Spinal cord (tissue), 10 donors: ENCODE data around the gene RASL12. TPM values are rescaled to one million over a fixed set of nuclear protein-coding genes. Genes with fewer than 3 reads are reported as not detected.
"Not testable (repeated sequence)": the region's sequence is repeated elsewhere in the genome, so short reads cannot be mapped to it uniquely, and the experiment has no call there.

Experiments used
- DNase-seq, 6 donors: peaks; one replicate each; pipeline versions ENCODE4 v3.0.0 to v3.0.0-alpha.2; 2013 to 2015; ENCODE audit warnings: low spot score in 6 of 6, low read depth in 4 of 6
- H3K27ac ChIP-seq: one replicate; pipeline ENCODE4 v1.5.1; 2013; ENCODE audit warnings: low read depth, low read length, control low read depth
- H3K27me3 ChIP-seq: one replicate; pipeline ENCODE4 v1.6.1; 2013; ENCODE audit warnings: low read length; ENCODE audit not compliant: control insufficient read depth, insufficient read depth
- H3K36me3 ChIP-seq: one replicate; pipeline ENCODE4 v1.6.1; 2013; ENCODE audit warnings: low read length; ENCODE audit not compliant: control insufficient read depth, insufficient read depth
- H3K4me1 ChIP-seq: one replicate; pipeline ENCODE4 v1.6.1; 2013; ENCODE audit warnings: low read length; ENCODE audit not compliant: control insufficient read depth, insufficient read depth
- H3K4me3 ChIP-seq: one replicate; pipeline ENCODE4 v1.5.1; 2013; ENCODE audit warnings: low read depth, low read length, control low read depth
- H3K9me3 ChIP-seq: one replicate; pipeline ENCODE4 v1.6.1; 2013; ENCODE audit warnings: low read length; ENCODE audit not compliant: control insufficient read depth, insufficient read depth
- WGBS: methylation state at CpG from one replicate; pipeline ENCODE4 v1.1.5; 2013; ENCODE audit warnings: missing lambda C conversion rate; ENCODE audit not compliant: insufficient coverage; 5-methylcytosine and 5-hydroxymethylcytosine counted together
- polyA plus RNA-seq, 2 donors: library from polyadenylated mRNA; unstranded; fragments of 120-200 nt; gene quantifications; one replicate each; pipeline ENCODE4 v1.2.1, GENCODE V29; 2013; ENCODE audit not compliant: insufficient read length in 2 of 2
- total RNA-seq, 2 donors: library from RNA; depleted of rRNA in 1 of 2; stranded (reverse); fragments of 120-200 nt in 1 of 2; fragments of >200 nt in 1 of 2; gene quantifications; one replicate each; pipeline versions ENCODE4 v1.2.3 to v1.2.4, GENCODE V29; 2013 to 2014
- donor health status: healthy.

Gene RASL12
- total and polyA plus RNA-seq, 4 donors: 6.4 to 18.8 (median 14.9) TPM

DNA sequence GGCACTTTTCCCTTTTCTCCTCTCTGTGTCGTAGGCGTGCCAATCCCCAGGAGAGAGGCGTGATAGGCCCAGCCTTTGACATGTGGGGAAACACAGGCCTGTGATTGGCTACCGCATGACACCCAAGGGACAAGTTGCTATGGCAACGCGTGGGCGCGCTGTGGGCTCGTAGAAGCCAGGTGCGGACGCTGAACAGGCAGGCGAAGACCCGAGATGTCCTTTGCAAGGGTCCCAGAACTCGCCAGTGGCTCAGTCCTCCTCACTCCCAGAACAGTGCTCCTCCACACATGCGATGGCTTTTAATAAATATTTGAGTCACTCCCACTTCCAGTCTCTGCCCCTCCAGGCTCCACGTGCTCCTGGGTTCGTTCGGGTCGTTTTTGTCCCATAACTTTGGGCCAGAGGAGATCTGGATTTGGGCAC lies 18.4 kb downstream of the RASL12 start:
- under 1% methylated on average over 18 of the region's 19 CpGs for WGBS

DNA sequence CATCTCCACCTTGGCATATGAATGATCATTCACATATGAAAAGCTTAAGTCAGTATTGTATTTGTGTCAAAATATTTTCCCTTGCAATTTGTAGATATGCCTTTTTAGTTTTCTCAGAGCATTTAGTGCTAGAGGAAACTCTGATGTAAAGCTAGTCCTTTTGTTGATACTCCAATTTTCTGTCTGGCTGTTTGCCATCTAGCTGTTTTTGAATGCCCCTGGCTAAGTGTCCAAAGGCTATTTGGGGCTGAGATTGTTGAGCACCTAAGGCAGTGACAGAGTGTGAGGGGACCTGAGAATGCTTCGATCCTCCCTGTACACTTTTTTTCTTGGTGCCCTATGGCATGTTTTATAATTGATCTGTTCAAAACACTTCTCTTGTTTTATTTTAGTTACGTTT lies 19.6 kb downstream of the RASL12 start:
- no peak overlapping the region for H3K4me3 ChIP-seq
- peaks cover 21% of the 10 kb centered on the region for H3K4me1 ChIP-seq
- H3K27me3 ChIP-seq: no peaks in the 10 kb centered on the region
- H3K36me3 ChIP-seq: no peaks in the 10 kb centered on the region
- peak in 2 of 6 donors; percentile 25 to 45 for DNase-seq
- no CpG with 5 or more reads among the region's 2 CpGs for WGBS
- no peak overlapping the region for H3K27ac ChIP-seq
- H3K9me3 ChIP-seq: no peaks in the 10 kb centered on the region

More for the DNA sequence above, 18.4 kb downstream of the RASL12 start:
- no peaks in the 10 kb centered on the region for H3K27me3 ChIP-seq
- no peaks in the 10 kb centered on the region for H3K9me3 ChIP-seq
- H3K27ac ChIP-seq: no peak overlapping the region
- H3K36me3 ChIP-seq: no peaks in the 10 kb centered on the region
- H3K4me1 ChIP-seq: peaks cover 24% of the 10 kb centered on the region
- peak overlapping the region; percentile 38 for H3K4me3 ChIP-seq
- peak in 5 of 6 donors; percentile 87 to 99 (median 92) for DNase-seq

DNA sequence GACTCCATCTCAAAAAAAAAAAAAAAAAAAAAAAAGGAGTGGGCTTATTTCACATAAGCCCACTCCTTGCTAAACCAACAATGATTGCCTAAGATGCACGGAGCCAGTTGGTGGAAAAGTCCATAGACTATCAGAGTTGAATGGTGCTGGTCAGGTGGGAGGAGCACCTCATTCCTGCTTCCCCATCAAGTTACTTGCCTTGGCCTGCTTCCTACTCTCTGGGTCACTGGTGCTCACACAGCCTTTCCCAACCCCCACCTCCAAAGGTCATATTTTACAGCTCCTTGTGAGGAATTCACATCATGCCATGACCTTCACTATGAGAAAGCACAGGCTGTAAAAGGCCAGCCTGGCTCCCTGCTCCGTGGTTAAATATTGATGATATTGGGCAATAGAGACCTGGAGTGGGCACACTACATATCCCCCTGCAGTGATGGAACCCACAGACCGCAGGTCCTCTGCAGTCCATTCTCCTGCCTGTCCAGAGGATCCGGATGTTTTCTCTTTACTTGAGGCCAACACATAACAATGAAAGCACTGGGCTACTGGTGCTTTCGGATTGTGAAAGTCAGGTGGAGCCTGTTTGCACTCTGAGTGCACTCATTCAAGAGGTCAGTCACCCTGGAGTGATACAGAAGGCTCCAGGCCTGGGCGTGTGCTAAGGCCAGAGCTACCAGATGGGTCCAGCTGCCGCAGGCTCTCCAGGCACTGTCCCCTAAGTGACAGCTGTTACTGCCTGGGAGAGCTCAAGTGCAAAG lies 22.9 kb downstream of the RASL12 start, which contains the start of gene SLC51B:
Gene SLC51B (plus strand): TSS at position 664 of the 758 bp plus-strand sequence. CDS start 4,618 bp downstream, outside the sequence.
- no peak within 1 kb of the TSS for H3K27ac ChIP-seq
- H3K9me3 ChIP-seq: no peaks in the 10 kb centered on the region
- no peaks in the 10 kb centered on the region for H3K36me3 ChIP-seq
- H3K27me3 ChIP-seq: no peaks in the 10 kb centered on the region
- DNase-seq: no peak
- 78% methylated on average over 5 of the region's 7 CpGs for WGBS
- H3K4me1 ChIP-seq: peaks cover 19% of the 10 kb centered on the region
- no peak within 1 kb of the TSS for H3K4me3 ChIP-seq

DNA sequence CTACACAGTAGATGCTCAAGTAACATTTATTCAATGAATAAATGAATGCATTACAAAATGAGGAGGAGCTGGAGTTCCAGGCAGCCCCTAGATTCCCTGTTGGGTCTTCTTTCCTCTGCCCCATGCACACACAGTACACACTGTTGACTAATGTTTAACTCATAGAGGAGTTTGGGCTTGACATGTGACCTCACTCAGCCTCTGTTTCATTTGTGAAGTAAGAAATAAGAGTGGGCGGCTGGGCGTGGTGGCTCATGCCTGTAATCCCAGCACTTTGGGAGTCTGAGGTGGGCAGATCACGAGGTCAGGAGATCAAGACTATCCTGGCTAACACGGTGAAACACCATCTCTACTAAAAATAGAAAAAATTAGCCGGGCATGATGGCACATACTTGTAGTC lies 23.6 kb downstream of the RASL12 start:
- not testable (repeated sequence) for DNase-seq, H3K4me3 ChIP-seq, H3K27ac ChIP-seq, H3K36me3 ChIP-seq, H3K9me3 ChIP-seq, H3K27me3 ChIP-seq
- WGBS: no CpG with 5 or more reads among the region's 5 CpGs
- peaks cover 12% of the 10 kb centered on the region for H3K4me1 ChIP-seq

DNA sequence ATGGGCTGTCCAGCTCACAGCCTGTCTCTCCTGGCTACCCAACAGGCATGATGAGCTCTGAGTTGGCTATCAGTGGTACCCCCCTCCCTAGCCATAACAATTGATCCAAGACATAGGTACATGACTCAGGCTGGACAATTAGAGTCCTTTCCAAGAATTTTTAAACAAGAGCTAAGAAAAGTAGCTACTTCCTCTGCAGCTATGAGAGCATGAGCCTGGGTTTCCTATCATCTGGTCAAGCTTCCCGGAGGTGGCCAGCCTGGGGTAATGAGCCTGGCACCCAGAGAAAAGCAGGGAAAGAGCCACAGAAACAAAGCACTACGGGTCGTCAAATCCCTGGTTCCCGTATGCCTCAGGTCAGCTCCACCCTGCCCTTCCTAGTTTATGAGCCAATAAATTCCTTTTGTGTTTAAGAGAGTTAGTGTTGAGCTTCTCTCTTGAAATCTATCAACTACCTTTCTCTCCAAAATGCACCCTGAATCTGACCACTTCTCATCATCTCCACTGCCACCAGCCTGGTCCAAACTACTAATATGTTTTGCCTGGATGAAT lies 24.9 kb downstream of the RASL12 start:
- H3K36me3 ChIP-seq: no peaks in the 10 kb centered on the region
- H3K4me3 ChIP-seq: no peak overlapping the region
- WGBS: 67% methylated on average over 1 of the region's 4 CpGs
- no peak overlapping the region for H3K27ac ChIP-seq
- H3K9me3 ChIP-seq: no peaks in the 10 kb centered on the region
- DNase-seq: no peak
- H3K27me3 ChIP-seq: no peaks in the 10 kb centered on the region
- H3K4me1 ChIP-seq: peaks cover 5% of the 10 kb centered on the region

DNA sequence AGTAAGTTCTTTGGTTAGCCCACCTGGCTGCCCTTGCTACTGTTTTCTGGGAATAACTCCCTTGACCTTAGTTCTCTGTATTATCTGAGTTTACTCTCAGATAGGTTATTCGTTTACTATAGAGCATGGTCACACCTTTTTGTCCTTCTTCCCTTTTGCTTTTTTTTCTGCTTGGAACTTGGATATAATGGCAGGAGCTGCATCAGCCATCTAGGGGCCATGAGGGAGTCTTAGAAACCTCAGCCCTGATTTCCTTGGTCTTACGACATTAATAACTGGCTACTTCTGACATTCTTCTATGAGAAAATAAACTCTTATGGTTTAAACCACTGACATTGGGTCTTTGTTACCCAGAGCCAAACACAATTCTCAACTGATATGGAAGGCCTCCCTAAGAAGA lies 26.0 kb downstream of the RASL12 start:
- H3K27me3 ChIP-seq: no peaks in the 10 kb centered on the region
- H3K36me3 ChIP-seq: no peaks in the 10 kb centered on the region
- H3K9me3 ChIP-seq: no peaks in the 10 kb centered on the region
- no peak overlapping the region for H3K4me3 ChIP-seq
- H3K27ac ChIP-seq: no peak overlapping the region
- no peak for DNase-seq
- H3K4me1 ChIP-seq: peaks cover 3% of the 10 kb centered on the region
- no CpG with 5 or more reads among the region's 2 CpGs for WGBS

DNA sequence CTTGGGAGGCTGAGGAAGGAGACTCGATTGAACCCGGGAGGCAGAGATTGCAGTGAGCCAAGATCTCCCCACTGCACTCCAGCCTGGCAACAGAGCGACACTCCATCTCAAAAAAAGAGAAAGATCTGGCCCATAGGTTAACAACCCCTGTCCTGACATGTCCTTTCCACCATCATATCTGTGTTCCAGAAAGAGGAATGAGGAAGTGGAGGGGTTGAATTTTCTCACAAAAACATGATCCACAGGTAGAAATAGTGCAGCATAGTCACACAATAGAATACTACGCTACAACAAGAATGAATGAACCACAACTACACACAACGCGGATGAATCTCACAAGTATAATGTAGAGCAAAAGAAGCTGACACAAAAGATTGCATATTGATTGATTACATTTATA lies 27.3 kb downstream of the RASL12 start:
- H3K36me3 ChIP-seq: no peaks in the 10 kb centered on the region
- WGBS: 50% methylated on average over 1 of the region's 6 CpGs
- H3K4me3 ChIP-seq: no peak overlapping the region
- H3K4me1 ChIP-seq: peaks cover 3% of the 10 kb centered on the region
- no peak overlapping the region for H3K27ac ChIP-seq
- no peaks in the 10 kb centered on the region for H3K9me3 ChIP-seq
- no peak for DNase-seq
- H3K27me3 ChIP-seq: no peaks in the 10 kb centered on the region

DNA sequence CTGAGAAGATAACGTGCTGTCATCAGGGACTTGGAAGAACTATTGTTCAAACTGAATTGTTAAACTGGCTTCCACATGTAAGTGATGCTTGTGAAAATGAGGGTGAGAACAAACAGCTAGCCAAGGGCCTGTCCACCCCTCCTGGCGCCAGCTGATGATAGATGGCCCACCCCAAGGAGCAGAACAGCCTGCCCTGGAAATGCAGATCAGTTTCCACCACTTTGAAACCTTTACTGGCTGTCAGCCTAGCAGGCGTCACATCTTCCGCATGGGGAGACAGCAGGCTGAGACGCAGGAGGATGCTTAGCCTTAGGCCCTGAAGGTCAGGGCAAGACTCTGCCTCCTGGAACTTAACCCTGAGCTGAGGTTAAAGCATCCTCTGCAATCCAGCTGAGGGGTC lies 29.0 kb downstream of the RASL12 start:
- Histone ChIP-seq H3K27me3 (no peaks in the 10 kb centered on the region), H3K4me1 (peaks cover 3% of the 10 kb centered on the region), H3K27ac (no peak overlapping the region), H3K36me3 (no peaks in the 10 kb centered on the region), H3K4me3 (no peak overlapping the region), H3K9me3 (no peaks in the 10 kb centered on the region)
- WGBS: 18% methylated on average over 5 of the region's 5 CpGs
- DNase-seq: peak in 2 of 6 donors; percentile 11 to 28

DNA sequence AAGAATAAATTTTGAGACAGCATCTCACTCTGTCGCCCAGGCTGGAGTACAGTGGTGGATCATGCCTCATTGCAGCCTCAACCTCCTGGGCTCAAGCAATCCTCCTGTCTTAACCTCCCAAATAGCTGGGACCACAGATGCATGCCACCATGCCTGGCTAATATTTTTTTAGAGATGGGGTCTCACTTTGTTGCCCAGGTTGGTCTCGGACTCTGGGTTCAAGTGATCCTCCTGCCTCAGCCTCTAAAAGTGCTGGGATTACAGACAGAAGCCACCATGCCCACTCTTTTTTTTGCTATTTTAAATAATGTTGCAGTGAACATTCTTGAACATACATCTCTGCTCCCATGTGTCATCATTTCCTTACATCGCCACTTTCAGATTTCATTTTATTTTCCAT lies 29.4 kb downstream of the RASL12 start:
- H3K27ac ChIP-seq: no peak overlapping the region
- H3K4me3 ChIP-seq: no peak overlapping the region
- no peaks in the 10 kb centered on the region for H3K9me3 ChIP-seq
- H3K27me3 ChIP-seq: no peaks in the 10 kb centered on the region
- DNase-seq: no peak
- WGBS: 100% methylated on average over 2 of the region's 3 CpGs
- H3K36me3 ChIP-seq: no peaks in the 10 kb centered on the region
- peaks cover 3% of the 10 kb centered on the region for H3K4me1 ChIP-seq

DNA sequence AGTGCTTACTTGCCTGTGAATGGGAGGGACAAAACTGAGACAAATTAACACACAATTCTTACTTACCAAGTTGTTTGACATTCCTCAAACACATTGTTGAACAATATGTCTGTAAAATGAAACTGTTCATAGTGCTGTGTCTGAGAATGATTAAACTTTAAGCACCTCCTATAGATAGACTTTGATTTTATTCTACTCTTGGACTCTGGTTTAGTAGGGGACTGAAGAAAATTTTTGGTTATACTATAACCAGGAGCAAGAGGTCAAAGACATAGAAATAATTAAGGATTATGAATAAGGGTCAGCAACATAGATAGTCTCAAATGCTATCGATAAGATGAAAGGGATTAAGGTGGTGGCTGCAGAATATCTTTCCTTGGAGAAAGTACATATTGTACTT lies 30.5 kb downstream of the RASL12 start:
- no peak for DNase-seq
- WGBS: no CpG with 5 or more reads among the region's 1 CpG
- peaks cover 3% of the 10 kb centered on the region for H3K4me1 ChIP-seq

More for the DNA sequence above, 30.5 kb downstream of the RASL12 start:
- Histone ChIP-seq H3K27me3 (no peaks in the 10 kb centered on the region), H3K36me3 (no peaks in the 10 kb centered on the region), H3K9me3 (no peaks in the 10 kb centered on the region), H3K4me3 (no peak overlapping the region), H3K27ac (no peak overlapping the region)
